HepG2 (cell line): Measurements from ENCODE around the gene L3MBTL4. TPM values are rescaled to one million over a fixed set of nuclear protein-coding genes. Genes with fewer than 3 reads are reported as not detected.

Experiments
- EP300 ChIP-seq, 3 experiments: sonication (generic) in 1 of 3; formaldehyde crosslinking in 1 of 3; IDR thresholded peaks; 2 replicates each; pipeline versions ENCODE4 v1.5.1 to v1.6.1; 2011 to 2020; ENCODE audit warnings: low read depth in 2 of 3, low read length in 2 of 3, borderline replicate concordance in 1 of 3, improper control_type of control experiment in 1 of 3, mild to moderate bottlenecking in 1 of 3, missing genetic modification reagents in 1 of 3, moderate library complexity in 1 of 3
- FOXK2 ChIP-seq: fragments of 450-650 bp; IDR thresholded peaks from 2 replicates; pipeline ENCODE4 v1.6.1; 2016
- FOXM1 ChIP-seq: sonication (generic); formaldehyde crosslinking; IDR thresholded peaks from 2 replicates; pipeline ENCODE4 v1.5.0; 2020; ENCODE audit warnings: missing genetic modification reagents
- HMG20B ChIP-seq: conservative IDR thresholded peaks from 2 replicates; pipeline ENCODE4 v1.6.1; 2016; ENCODE audit warnings: missing genetic modification reagents, missing compliant biosample characterization
- IRX3 ChIP-seq: sonication (generic); formaldehyde crosslinking; IDR thresholded peaks from 2 replicates; pipeline ENCODE4 v1.8.1; 2023; ENCODE audit warnings: mild to moderate bottlenecking, low read depth, missing genetic modification reagents, borderline replicate concordance
- KLF15 ChIP-seq: sonication (generic); formaldehyde crosslinking; IDR thresholded peaks from 2 replicates; pipeline ENCODE4 v1.8.1; 2023; ENCODE audit warnings: borderline replicate concordance, mild to moderate bottlenecking, inconsistent platforms, missing genetic modification reagents, mixed read lengths
- NCOA2 ChIP-seq: sonication (generic); formaldehyde crosslinking; IDR thresholded peaks from 2 replicates; pipeline ENCODE4 v1.8.0; 2022; ENCODE audit warnings: inconsistent platforms
- POGK ChIP-seq: sonication (generic); formaldehyde crosslinking; conservative IDR thresholded peaks from 2 replicates; pipeline ENCODE4 v1.8.0; 2022; ENCODE audit warnings: mild to moderate bottlenecking, moderate library complexity, missing genetic modification reagents
- ZBTB34 ChIP-seq: sonication (generic); formaldehyde crosslinking; IDR thresholded peaks from 2 replicates; pipeline ENCODE4 v1.8.0; 2022; ENCODE audit warnings: mild to moderate bottlenecking, missing genetic modification reagents
- ZHX1 ChIP-seq: sonication (generic); formaldehyde crosslinking; IDR thresholded peaks from 2 replicates; pipeline ENCODE4 v1.8.1; 2022; ENCODE audit warnings: low read depth, mild to moderate bottlenecking, missing genetic modification reagents
- ZNF17 ChIP-seq: sonication (generic); formaldehyde crosslinking; IDR thresholded peaks from 2 replicates; pipeline ENCODE4 v1.5.0; 2020; ENCODE audit warnings: mild to moderate bottlenecking, missing genetic modification reagents
- ZNF329 ChIP-seq: sonication (generic); formaldehyde crosslinking; IDR thresholded peaks from 2 replicates; pipeline ENCODE4 v1.9.0; 2021; ENCODE audit warnings: low read depth, mild to moderate bottlenecking, missing genetic modification reagents
- ZNF563 ChIP-seq: sonication (generic); formaldehyde crosslinking; IDR thresholded peaks from 2 replicates; pipeline ENCODE4 v1.8.0; 2022; ENCODE audit warnings: mild to moderate bottlenecking, moderate library complexity, missing genetic modification reagents
- ZNF766 ChIP-seq: sonication (generic); formaldehyde crosslinking; IDR thresholded peaks from 2 replicates; pipeline ENCODE4 v1.5.0; 2020; ENCODE audit warnings: missing genetic modification reagents, borderline replicate concordance
- ZNF850 ChIP-seq: sonication (generic); formaldehyde crosslinking; conservative IDR thresholded peaks from 2 replicates; pipeline ENCODE4 v1.9.0; 2021; ENCODE audit warnings: mild to moderate bottlenecking, missing genetic modification reagents
- polyA plus RNA-seq, 8 experiments: library from polyadenylated mRNA; depleted of rRNA in 3 of 8; stranded (reverse) in 7 of 8; unstranded in 1 of 8; fragments of >200 nt; fragmentation: Illumina TruSeq in 4 of 8; extraction: Trizol in 4 of 8; gene quantifications; 2 replicates each; pipeline versions ENCODE4 v1.2.1 to v1.2.3, GENCODE V29; 2011 to 2016; ENCODE audit warnings: low read depth in 4 of 8, missing spikeins in 1 of 8, mixed read lengths in 1 of 8; ENCODE audit not compliant: insufficient read depth in 1 of 8
- total RNA-seq, 5 experiments: library from RNA; depleted of rRNA; stranded (reverse); fragments of >200 nt; fragmentation: Illumina TruSeq; extraction: Trizol; gene quantifications; 2 replicates each; pipeline ENCODE4 v1.2.3, GENCODE V29; 2016; ENCODE audit warnings: low read depth in 1 of 5
- TF ChIP-seq, protein P1 (sequence below): sonication (generic); formaldehyde crosslinking; IDR thresholded peaks from 2 replicates; pipeline ENCODE4 v1.5.0; 2020; ENCODE audit warnings: mild to moderate bottlenecking, missing genetic modification reagents
- TF ChIP-seq, protein P2 (sequence below): sonication (generic); formaldehyde crosslinking; IDR thresholded peaks from 2 replicates; pipeline ENCODE4 v1.4.0; 2020; ENCODE audit warnings: mild to moderate bottlenecking, missing genetic modification reagents
- TF ChIP-seq, protein P3 (sequence below): sonication (generic); formaldehyde crosslinking; IDR thresholded peaks from 2 replicates; pipeline ENCODE4 v1.5.0; 2020; ENCODE audit warnings: missing genetic modification reagents

L3MBTL4 gene
- total and polyA plus RNA-seq, 2 of the 13 experiments (the other 11 are each of a cell fraction or from before 2014, with no cell fraction given): 10.8 to 13.3 TPM

DNA sequence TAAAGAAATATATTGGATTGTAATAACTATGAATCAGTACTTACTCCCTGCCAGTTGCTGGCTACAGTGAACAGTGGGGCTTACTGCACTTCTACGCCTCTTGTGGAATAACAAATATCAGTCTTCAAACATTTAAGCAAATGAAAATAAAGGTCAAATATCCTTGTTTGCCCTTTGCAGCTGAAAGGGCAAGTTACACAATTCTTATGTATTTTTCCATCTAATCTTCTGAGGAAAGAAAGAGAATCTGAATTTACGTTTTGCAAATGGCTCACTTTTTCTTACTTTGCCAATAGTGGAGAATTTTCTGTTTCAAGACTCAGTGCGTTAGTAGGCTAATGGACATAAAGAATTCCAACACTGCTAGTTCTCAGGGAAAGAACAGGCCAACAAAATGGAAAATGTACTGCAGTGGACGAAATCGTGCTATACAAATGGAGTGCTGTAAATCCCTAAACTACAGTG, 362.2 kb downstream of the L3MBTL4 start (continued):
- TF ChIP-seq POGK (no peak), ZNF17 (no peak), ZBTB34 (CRISPR knock-in tag) (no peak), FOXK2 (no peak), ZHX1 (CRISPR knock-in tag) (no peak), HMG20B (CRISPR knock-in tag) (no peak), EP300 (IDR thresholded peaks at IDR 0.05; ENCODE audit: low read depth in 2 of 2, low read length in 2 of 2) (peak in 1 of 2 experiments; percentile 83; a peak in 2 of 4 replicates), EP300 (CRISPR knock-in tag; IDR thresholded peaks at IDR 0.05; ENCODE audit: borderline replicate concordance) (no peak), ZNF766 (no peak), ZNF329 (no peak), FOXM1 (CRISPR knock-in tag) (no peak), KLF15 (CRISPR knock-in tag) (no peak), ZNF850 (no peak), ZNF563 (CRISPR knock-in tag) (no peak), IRX3 (CRISPR knock-in tag) (no peak), NCOA2 (CRISPR knock-in tag) (peak; percentile 72; the same call in 1 of the 2 replicates)
- TF ChIP-seq, protein P1, sequence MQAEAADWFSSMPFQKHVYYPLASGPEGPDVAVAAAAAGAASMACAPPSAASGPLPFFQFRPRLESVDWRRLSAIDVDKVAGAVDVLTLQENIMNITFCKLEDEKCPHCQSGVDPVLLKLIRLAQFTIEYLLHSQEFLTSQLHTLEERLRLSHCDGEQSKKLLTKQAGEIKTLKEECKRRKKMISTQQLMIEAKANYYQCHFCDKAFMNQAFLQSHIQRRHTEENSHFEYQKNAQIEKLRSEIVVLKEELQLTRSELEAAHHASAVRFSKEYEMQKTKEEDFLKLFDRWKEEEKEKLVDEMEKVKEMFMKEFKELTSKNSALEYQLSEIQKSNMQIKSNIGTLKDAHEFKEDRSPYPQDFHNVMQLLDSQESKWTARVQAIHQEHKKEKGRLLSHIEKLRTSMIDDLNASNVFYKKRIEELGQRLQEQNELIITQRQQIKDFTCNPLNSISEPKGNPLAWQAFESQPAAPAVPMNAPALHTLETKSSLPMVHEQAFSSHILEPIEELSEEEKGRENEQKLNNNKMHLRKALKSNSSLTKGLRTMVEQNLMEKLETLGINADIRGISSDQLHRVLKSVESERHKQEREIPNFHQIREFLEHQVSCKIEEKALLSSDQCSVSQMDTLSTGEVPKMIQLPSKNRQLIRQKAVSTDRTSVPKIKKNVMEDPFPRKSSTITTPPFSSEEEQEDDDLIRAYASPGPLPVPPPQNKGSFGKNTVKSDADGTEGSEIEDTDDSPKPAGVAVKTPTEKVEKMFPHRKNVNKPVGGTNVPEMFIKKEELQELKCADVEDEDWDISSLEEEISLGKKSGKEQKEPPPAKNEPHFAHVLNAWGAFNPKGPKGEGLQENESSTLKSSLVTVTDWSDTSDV (CRISPR knock-in tag): no peak
- TF ChIP-seq, protein P2, sequence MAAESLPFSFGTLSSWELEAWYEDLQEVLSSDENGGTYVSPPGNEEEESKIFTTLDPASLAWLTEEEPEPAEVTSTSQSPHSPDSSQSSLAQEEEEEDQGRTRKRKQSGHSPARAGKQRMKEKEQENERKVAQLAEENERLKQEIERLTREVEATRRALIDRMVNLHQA: no peak
- TF ChIP-seq, protein P3, sequence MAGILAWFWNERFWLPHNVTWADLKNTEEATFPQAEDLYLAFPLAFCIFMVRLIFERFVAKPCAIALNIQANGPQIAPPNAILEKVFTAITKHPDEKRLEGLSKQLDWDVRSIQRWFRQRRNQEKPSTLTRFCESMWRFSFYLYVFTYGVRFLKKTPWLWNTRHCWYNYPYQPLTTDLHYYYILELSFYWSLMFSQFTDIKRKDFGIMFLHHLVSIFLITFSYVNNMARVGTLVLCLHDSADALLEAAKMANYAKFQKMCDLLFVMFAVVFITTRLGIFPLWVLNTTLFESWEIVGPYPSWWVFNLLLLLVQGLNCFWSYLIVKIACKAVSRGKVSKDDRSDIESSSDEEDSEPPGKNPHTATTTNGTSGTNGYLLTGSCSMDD (CRISPR knock-in tag): no peak
